K562 (cell line): ENCODE data around the gene DSP. TPM values are rescaled to one million over a fixed set of nuclear protein-coding genes. Genes with fewer than 3 reads are reported as not detected.

Experiments used
- ATAC-seq: fragments of 200-7000 bp; cut with Tn5 transposase; 3 replicates; pipeline ENCODE4 v1.9.1; 2020; ENCODE audit warnings: moderate library complexity
- BruUV-seq: library from RNA; stranded (reverse); fragments of 400-500 nt; replicated peaks from 2 replicates; lab custom pipeline; 2021; lab: Mats Ljungman, UMichigan
- CTCF ChIA-PET: fragments of 300-600 bp; formaldehyde crosslinking; extraction: SDS; loops from one replicate; lab custom pipeline; 2021; ENCODE audit warnings: low intra/inter-chr PET ratio; lab: Yijun Ruan, JAX
- POLR2A ChIA-PET: fragments of 300-600, 350-650 bp; sonication (Branson Sonifier 250); formaldehyde crosslinking; extraction: SDS; loops from one replicate; lab custom pipeline; 2021; ENCODE audit warnings: antibody characterized with exemption, inconsistent platforms; lab: Yijun Ruan, JAX
- DNase-seq, 4 experiments: peaks; one replicate each; pipeline versions ENCODE4 v3.0.0 to v3.0.0-alpha.2; 2011 to 2018; ENCODE audit warnings: low spot score in 3 of 4, mixed read lengths in 3 of 4; ENCODE audit errors: extremely low read depth in 1 of 4
- FAIRE-seq: peaks from 2 replicates; lab custom pipeline; 2011; peaks lifted over from hg19 to GRCh38; lab: Jason Lieb, UNC
- H2AFZ ChIP-seq: 2 replicates; pipeline ENCODE4 v1.6.0; 2011; ENCODE audit warnings: low read depth, low read length, control low read depth, inconsistent platforms
- H3K27ac ChIP-seq: fragments of 200-600 bp; 3 replicates; pipeline ENCODE4 v1.8.0; 2011; ENCODE audit warnings: low read depth, mild to moderate bottlenecking, control low read depth, inconsistent platforms, low read length, moderate library complexity, mixed read lengths; ENCODE audit errors: extremely low read depth
- H3K27me3 ChIP-seq, 2 experiments: fragments of 300-600 bp in 1 of 2; 2 replicates in 1 of 2; 3 replicates in 1 of 2; pipeline versions ENCODE4 v1.6.0 to v1.8.0; 2011; ENCODE audit warnings: inconsistent platforms in 2 of 2, low read length in 2 of 2, mild to moderate bottlenecking in 1 of 2, mixed read lengths in 1 of 2, moderate library complexity in 1 of 2; ENCODE audit not compliant: control insufficient read depth in 2 of 2, insufficient read depth in 2 of 2
- H3K36me3 ChIP-seq: fragments of 300-600 bp; 3 replicates; pipeline ENCODE4 v1.8.0; 2011; ENCODE audit warnings: mild to moderate bottlenecking, low read length, inconsistent platforms; ENCODE audit not compliant: control insufficient read depth, insufficient read depth
- H3K4me1 ChIP-seq, 2 experiments: fragments of 200-600 bp in 1 of 2; replicated peaks in 1 of 2; 2 replicates in 1 of 2; 3 replicates in 1 of 2; pipeline versions ENCODE4 v1.5.1 to v1.8.0; 2011; ENCODE audit warnings: inconsistent platforms in 2 of 2, low read length in 2 of 2, mild to moderate bottlenecking in 1 of 2, mixed read lengths in 1 of 2, moderate library complexity in 1 of 2; ENCODE audit not compliant: control insufficient read depth in 2 of 2, insufficient read depth in 2 of 2
- H3K4me2 ChIP-seq: 2 replicates; pipeline ENCODE4 v1.6.1; 2011; ENCODE audit warnings: low read length, control low read depth, inconsistent platforms, mixed read lengths; ENCODE audit not compliant: insufficient read depth
- H3K4me3 ChIP-seq: fragments of 200-600 bp; sonication (generic), shearing (Covaris generic); 2 replicates; pipeline ENCODE4 v1.5.1; 2016; ENCODE audit warnings: control low read depth, inconsistent platforms
- H3K79me2 ChIP-seq: fragments of 200-600 bp; 3 replicates; pipeline ENCODE4 v1.8.0; 2011; ENCODE audit warnings: low read length, inconsistent platforms; ENCODE audit not compliant: control insufficient read depth, insufficient read depth
- H3K9ac ChIP-seq, 2 experiments: 2 replicates each; pipeline versions ENCODE4 v1.6.0 to v1.6.1; 2011; ENCODE audit warnings: low read depth in 2 of 2, low read length in 2 of 2, control low read depth in 1 of 2, inconsistent platforms in 1 of 2, mild to moderate bottlenecking in 1 of 2, mixed read lengths in 1 of 2; ENCODE audit not compliant: insufficient read depth in 1 of 2
- H3K9me1 ChIP-seq: one replicate; pipeline ENCODE4 v1.6.0; 2011; ENCODE audit warnings: inconsistent platforms, mild to moderate bottlenecking, low read length, moderate library complexity; ENCODE audit not compliant: control insufficient read depth, insufficient read depth
- H3K9me3 ChIP-seq: replicated peaks from 2 replicates; pipeline ENCODE4 v1.5.1; 2011; ENCODE audit warnings: low read depth, low read length, inconsistent platforms; ENCODE audit not compliant: control insufficient read depth, insufficient read depth
- H4K20me1 ChIP-seq: replicated peaks from 2 replicates; pipeline ENCODE4 v1.6.1; 2011; ENCODE audit warnings: low read length, inconsistent platforms, mixed read lengths; ENCODE audit not compliant: control insufficient read depth, insufficient read depth
- CEBPZ ChIP-seq: fragments of 150-350 bp; IDR thresholded peaks from 2 replicates; pipeline ENCODE4 v1.6.1; 2014; ENCODE audit warnings: low read depth, mild to moderate bottlenecking, low read length, borderline replicate concordance
- CHD1 ChIP-seq: fragments of 200-600 bp; sonication (generic); IDR thresholded peaks from one replicate; pipeline ENCODE4 v1.6.1; 2012; ENCODE audit warnings: mild to moderate bottlenecking, moderate library complexity, low read length, inconsistent platforms
- EHMT2 ChIP-seq: fragments of 450-650 bp; IDR thresholded peaks from 2 replicates; pipeline ENCODE4 v1.6.1; 2018; ENCODE audit warnings: antibody characterized with exemption
- KLF16 ChIP-seq: IDR thresholded peaks from 2 replicates; pipeline ENCODE4 v1.6.1; 2016; ENCODE audit warnings: antibody characterized with exemption
- MECOM ChIP-seq: fragments of 250-450 bp; sonication (Bioruptor Pico); IDR thresholded peaks from 2 replicates; pipeline ENCODE4 v1.8.0; 2022; ENCODE audit warnings: inconsistent platforms
- SAP30 ChIP-seq: fragments of 200-600 bp; sonication (generic); IDR thresholded peaks from 2 replicates; pipeline ENCODE4 v1.6.1; 2012; ENCODE audit warnings: borderline replicate concordance, low read depth, mild to moderate bottlenecking, moderate library complexity, low read length, control low read depth, inconsistent platforms; ENCODE audit not compliant: insufficient read depth, poor library complexity, severe bottlenecking
- SIRT6 ChIP-seq: IDR thresholded peaks from one replicate; pipeline ENCODE4 v1.6.1; 2012; ENCODE audit warnings: low read depth, mild to moderate bottlenecking, control low read depth, inconsistent platforms, low read length, moderate library complexity
- SMAD1 ChIP-seq: fragments of 150-350 bp; IDR thresholded peaks from 2 replicates; pipeline ENCODE4 v1.6.1; 2014; ENCODE audit warnings: low read length, low read depth; ENCODE audit not compliant: partially characterized antibody
- SNAPC5 ChIP-seq: fragments of 250-450 bp; sonication (Bioruptor Pico); IDR thresholded peaks from 2 replicates; pipeline ENCODE4 v1.8.0; 2021; ENCODE audit warnings: moderate library complexity, mild to moderate bottlenecking, inconsistent platforms
- U2AF1 ChIP-seq: fragments of 200-400 bp; formaldehyde crosslinking; optimal IDR thresholded peaks from 2 replicates; pipeline ENCODE3; 2017; ENCODE audit warnings: mild to moderate bottlenecking, low read depth, low read length, moderate library complexity
- ZBTB11 ChIP-seq, 3 experiments: fragments of 200-800 bp in 1 of 3; fragments of 250-450 bp in 1 of 3; fragments of 450-650 bp in 1 of 3; sonication (Bioruptor Pico) in 1 of 3; sonication (Bioruptor generic) in 1 of 3; formaldehyde crosslinking in 1 of 3; IDR thresholded peaks; 2 replicates each; pipeline versions ENCODE4 v1.6.1 to v1.8.0; 2016 to 2022; ENCODE audit warnings: mild to moderate bottlenecking in 2 of 3, missing genetic modification characterization in 2 of 3, missing compliant biosample characterization in 1 of 3, moderate library complexity in 1 of 3
- ZBTB9 ChIP-seq: fragments of 450-650 bp; formaldehyde crosslinking; IDR thresholded peaks from 2 replicates; pipeline ENCODE4 v1.4.0; 2020; ENCODE audit warnings: mild to moderate bottlenecking, moderate library complexity
- ZNF311 ChIP-seq: fragments of 250-450 bp; sonication (Bioruptor Pico); IDR thresholded peaks from 2 replicates; pipeline ENCODE4 v1.4.0; 2020; ENCODE audit warnings: mild to moderate bottlenecking, moderate library complexity
- ZNF77 ChIP-seq: fragments of 250-450 bp; sonication (Bioruptor Pico); IDR thresholded peaks from 2 replicates; pipeline ENCODE4 v1.5.0; 2020
- WGBS: fragments of 100-300 bp; shearing (Covaris generic); methylation state at CpG from one replicate; pipeline ENCODE4 v1.1.6; 2016; ENCODE audit warnings: low coverage, mixed read lengths; ENCODE audit not compliant: insufficient coverage; ENCODE audit errors: missing lambda C conversion rate; 5-methylcytosine and 5-hydroxymethylcytosine counted together
- in situ Hi-C: fragments of 300-500 bp; cut with MboI; formaldehyde crosslinking; loops from 4 replicates; pipeline ENCODE4 v1.15.0; 2018; ENCODE audit warnings: inconsistent platforms, mixed read lengths
- intact Hi-C: fragments of 100-400 bp; cut with micrococcal nuclease; formaldehyde crosslinking; loops from 2 replicates; pipeline ENCODE4 v1.14.2; 2022
- polyA plus RNA-seq, 8 experiments: library from polyadenylated mRNA; depleted of rRNA in 4 of 8; stranded (reverse) in 5 of 8; unstranded in 3 of 8; fragments of >200 nt; fragmentation: Nextera tagmentation in 2 of 8; fragmentation: Illumina TruSeq in 1 of 8; extraction: Ambion mirVana in 2 of 8; extraction: Trizol in 1 of 8; gene quantifications; 2 replicates each; pipeline versions ENCODE4 v1.2.1 to v1.2.3, GENCODE V29; 2011 to 2014; ENCODE audit warnings: inconsistent platforms in 1 of 8, missing spikeins in 1 of 8
- total RNA-seq, 7 experiments: library from RNA; depleted of rRNA in 6 of 7; stranded (reverse); fragments of >200 nt in 6 of 7; fragmentation: Illumina TruSeq in 2 of 7; extraction: Trizol in 2 of 7; gene quantifications; 2 replicates each; pipeline versions ENCODE4 v1.2.1 to v1.2.3, GENCODE V29; 2011 to 2021; ENCODE audit warnings: low replicate concordance in 1 of 7

The DSP gene
- total and polyA plus RNA-seq, 9 of the 15 experiments (the other 6 are each of a cell fraction or from before 2014, with no cell fraction given): under 0.01 to 0.24 (median 0.03) TPM; not detected in 2

GRCh38 chr6:7588506-7588905 is 47.0 kb downstream of the DSP start:
- no peak overlapping the region for H3K27ac ChIP-seq
- no peak overlapping the region for H3K9ac ChIP-seq
- no TSS peak for BruUV-seq
- 23% methylated on average over 2 of the region's 4 CpGs for WGBS
- intact Hi-C loops: no loop called here
- no peaks in the 10 kb centered on the region for H3K9me1 ChIP-seq
- 0 out of 2 replicates have a peak, but pooled peaks cover 2% of the 10 kb centered on the region for H3K9me3 ChIP-seq
- peaks cover 13% of the 10 kb centered on the region for H3K36me3 ChIP-seq
- H2AFZ ChIP-seq: no peak overlapping the region
- FAIRE-seq: no peak
- peaks cover 2 to 21% of the 10 kb centered on the region in 2 experiments; a peak in 3 of 5 replicates for H3K27me3 ChIP-seq
- H3K79me2 ChIP-seq: peaks cover 35% of the 10 kb centered on the region
- ATAC-seq: no peak
- ChIA-PET CTCF (no interaction called here), POLR2A (interaction anchor here (1.9 kb wide), 1 partner anchor 23 kb away, joined by 5 read pairs; no protein-coding TSS in a partner anchor)
- H3K4me3 ChIP-seq: no peak overlapping the region
- peaks cover 8 to 15% of the 10 kb centered on the region in 2 experiments; a peak in 4 of 5 replicates for H3K4me1 ChIP-seq
- in situ Hi-C loops: no loop called here
- no peak overlapping the region for H3K4me2 ChIP-seq
- peaks cover 13% of the 10 kb centered on the region for H4K20me1 ChIP-seq
- no peak for DNase-seq
- no peak for TF ChIP-seq EHMT2
- TF ChIP-seq CHD1: no peak
- TF ChIP-seq MECOM (CRISPR knock-in tag): no peak
- TF ChIP-seq SMAD1: no peak
- no peak for TF ChIP-seq KLF16
- no peak for TF ChIP-seq SAP30
- no peak for TF ChIP-seq SIRT6
- no peak for TF ChIP-seq U2AF1
- TF ChIP-seq ZNF77 (CRISPR knock-in tag): no peak
- TF ChIP-seq ZNF311 (CRISPR knock-in tag): no peak
- no peak for TF ChIP-seq CEBPZ
- TF ChIP-seq ZBTB9: no peak
- TF ChIP-seq SNAPC5 (CRISPR knock-in tag): no peak
- TF ChIP-seq ZBTB11 (CRISPR knock-in tag; IDR thresholded peaks at IDR 0.05): no peak
